Endothelial cell of umbilical vein (primary cell): ENCODE results near the gene SLC12A7. TPM values are rescaled to one million over a fixed set of nuclear protein-coding genes. Genes with fewer than 3 reads are reported as not detected.

Source experiments
- BruUV-seq: library from RNA; stranded (reverse); fragments of 400-500 nt; replicated peaks from 2 replicates; lab custom pipeline; 2021; lab: Mats Ljungman, UMichigan
- CTCF ChIA-PET: fragments of 300-600, 350-600 bp; sonication (Branson Sonifier 250); formaldehyde crosslinking; loops from one replicate; lab custom pipeline; 2021; ENCODE audit warnings: antibody characterized with exemption, inconsistent platforms; lab: Charles Lee
- POLR2A ChIA-PET: fragments of 300-600, 350-600 bp; sonication (Branson Sonifier 250); formaldehyde crosslinking; loops from one replicate; lab custom pipeline; 2021; ENCODE audit warnings: antibody characterized with exemption, inconsistent platforms; lab: Charles Lee
- DNase-seq: peaks from one replicate; pipeline ENCODE4 v3.0.0-alpha.2; 2011; ENCODE audit warnings: low read depth, low spot score
- FAIRE-seq: peaks from 2 replicates; lab custom pipeline; 2011; peaks lifted over from hg19 to GRCh38; lab: Jason Lieb, UNC
- H2AFZ ChIP-seq: 2 replicates; pipeline ENCODE4 v1.6.0; 2012; ENCODE audit warnings: low read depth, low read length, control low read depth, inconsistent platforms
- H3K27ac ChIP-seq: 2 replicates; pipeline ENCODE4 v1.5.1; 2011; ENCODE audit warnings: low read depth, mild to moderate bottlenecking, control low read depth, low read length, moderate library complexity; ENCODE audit not compliant: insufficient read depth
- H3K27me3 ChIP-seq, 2 experiments: 2 replicates each; pipeline versions ENCODE4 v1.6.0 to v1.6.1; 2011; ENCODE audit warnings: low read length in 2 of 2, mixed read lengths in 1 of 2; ENCODE audit not compliant: control insufficient read depth in 2 of 2, insufficient read depth in 2 of 2
- H3K36me3 ChIP-seq, 2 experiments: 2 replicates in 1 of 2; 3 replicates in 1 of 2; pipeline ENCODE4 v1.5.1; 2011; ENCODE audit warnings: low read length in 2 of 2, mild to moderate bottlenecking in 1 of 2, moderate library complexity in 1 of 2; ENCODE audit not compliant: control insufficient read depth in 2 of 2, insufficient read depth in 2 of 2; ENCODE audit errors: extremely low read depth in 1 of 2
- H3K4me1 ChIP-seq: 3 replicates; pipeline ENCODE4 v1.5.1; 2011; ENCODE audit warnings: mild to moderate bottlenecking, low read length; ENCODE audit not compliant: control insufficient read depth, insufficient read depth; ENCODE audit errors: extremely low read depth
- H3K4me2 ChIP-seq: 2 replicates; pipeline ENCODE4 v1.6.1; 2011; ENCODE audit warnings: low read length, control low read depth, mixed read lengths; ENCODE audit not compliant: insufficient read depth
- H3K4me3 ChIP-seq, 3 experiments: fragments of 200-600 bp in 1 of 3; sonication (generic), shearing (Covaris generic) in 1 of 3; replicated peaks in 1 of 3; 2 replicates each; pipeline ENCODE4 v1.5.1; 2011 to 2016; ENCODE audit warnings: control low read depth in 3 of 3, low read length in 3 of 3, mild to moderate bottlenecking in 2 of 3, inconsistent platforms in 1 of 3, low read depth in 1 of 3, moderate library complexity in 1 of 3; ENCODE audit not compliant: insufficient read depth in 1 of 3
- H3K79me2 ChIP-seq: 2 replicates; pipeline ENCODE4 v1.6.0; 2012; ENCODE audit warnings: low read length, inconsistent platforms; ENCODE audit not compliant: control insufficient read depth, insufficient read depth
- H3K9ac ChIP-seq: replicated peaks from 2 replicates; pipeline ENCODE3; 2011; ENCODE audit warnings: low read length, control low read depth; ENCODE audit not compliant: insufficient read depth; ENCODE audit errors: extremely low read depth
- H3K9me1 ChIP-seq: replicated peaks from 3 replicates; pipeline ENCODE4 v1.6.0; 2011; ENCODE audit warnings: mild to moderate bottlenecking, low read length; ENCODE audit not compliant: control insufficient read depth, insufficient read depth; ENCODE audit errors: extremely low read depth
- H3K9me3 ChIP-seq: replicated peaks from 2 replicates; pipeline ENCODE4 v1.5.1; 2012; ENCODE audit warnings: low read length, inconsistent platforms; ENCODE audit not compliant: control insufficient read depth, insufficient read depth
- H4K20me1 ChIP-seq: replicated peaks from 2 replicates; pipeline ENCODE3; 2011; ENCODE audit warnings: mild to moderate bottlenecking, low read length; ENCODE audit not compliant: control insufficient read depth, insufficient read depth; ENCODE audit errors: extremely low read depth
- CTCF ChIP-seq, 2 donors: IDR thresholded peaks; 1 replicate in 1 of 2; 2 replicates in 1 of 2; pipeline ENCODE4 v1.5.1; 2011; ENCODE audit warnings: low read length in 2 of 2, mild to moderate bottlenecking in 2 of 2, moderate library complexity in 2 of 2, control low read depth in 1 of 2, inconsistent platforms in 1 of 2, low read depth in 1 of 2; ENCODE audit not compliant: insufficient read depth in 1 of 2; ENCODE audit errors: extremely low read depth in 1 of 2
- EZH2 ChIP-seq: IDR thresholded peaks from 2 replicates; pipeline ENCODE4 v1.6.1; 2012; ENCODE audit warnings: borderline replicate concordance, low read depth, mild to moderate bottlenecking, moderate library complexity, low read length, inconsistent platforms; ENCODE audit not compliant: severe bottlenecking
- FOS ChIP-seq: IDR thresholded peaks from 2 replicates; pipeline ENCODE4 v1.6.1; 2011; ENCODE audit warnings: mild to moderate bottlenecking, low read length, moderate library complexity, borderline replicate concordance; ENCODE audit not compliant: insufficient read depth
- GATA2 ChIP-seq: IDR thresholded peaks from 2 replicates; pipeline ENCODE4 v1.7.0; 2011; ENCODE audit warnings: low read depth, mild to moderate bottlenecking, moderate library complexity, mixed read lengths, low read length; ENCODE audit not compliant: insufficient read length, insufficient read depth
- JUN ChIP-seq: IDR thresholded peaks from 2 replicates; pipeline ENCODE4 v1.6.1; 2011; ENCODE audit warnings: borderline replicate concordance, low read depth; ENCODE audit not compliant: insufficient read length, insufficient read depth
- MAX ChIP-seq: IDR thresholded peaks from 2 replicates; pipeline ENCODE4 v1.6.1; 2011; ENCODE audit not compliant: insufficient read depth, insufficient read length
- MYC ChIP-seq: IDR thresholded peaks from one replicate; pipeline ENCODE4 v1.6.1; 2011; ENCODE audit warnings: mild to moderate bottlenecking, low read depth, low read length
- POLR2A ChIP-seq: IDR thresholded peaks from 2 replicates; pipeline ENCODE4 v1.6.1; 2012; ENCODE audit warnings: low read depth, mild to moderate bottlenecking, control low read depth, low read length
- POLR2AphosphoS5 ChIP-seq: IDR thresholded peaks from 2 replicates; pipeline ENCODE4 v1.6.1; 2012; ENCODE audit warnings: low read depth, mild to moderate bottlenecking, control low read depth, low read length, moderate library complexity; ENCODE audit not compliant: insufficient read depth
- dilution Hi-C: fragments of 300-500 bp; cut with MboI; formaldehyde crosslinking; loops from one replicate; pipeline ENCODE4 v1.15.0; 2019; ENCODE audit warnings: low sequenced_read_pairs; ENCODE audit not compliant: extremely low pct_ligation_motif_present
- intact Hi-C: fragments of 100-400 bp; cut with micrococcal nuclease; formaldehyde crosslinking; loops from one replicate; pipeline ENCODE4 v1.10.0; 2022
- polyA plus RNA-seq, 4 experiments: library from polyadenylated mRNA; depleted of rRNA in 3 of 4; stranded (reverse) in 3 of 4; unstranded in 1 of 4; fragments of >200 nt; gene quantifications; 2 replicates each; pipeline versions ENCODE4 v1.2.1 to v1.2.3, GENCODE V29; 2011 to 2012; ENCODE audit warnings: missing spikeins in 1 of 4
- total RNA-seq: library from RNA; stranded (reverse); gene quantifications from 2 replicates; pipeline ENCODE4 v1.2.3, GENCODE V29; 2021

The SLC12A7 gene
- total and polyA plus RNA-seq, 2 donors (not counting 3 experiments of a cell fraction or from before 2014, with no cell fraction given) = 16.4 to 38.8 TPM

GRCh38 chr5:1107167-1108022, 4.5 kb downstream of the SLC12A7 start:
- ChIA-PET POLR2A (no interaction called here), CTCF (no interaction called here)
- no peak overlapping the region for H3K4me3 ChIP-seq
- H3K9me1 ChIP-seq = no peaks in the 10 kb centered on the region
- no peak for DNase-seq
- intact Hi-C loops = no loop called here
- no peaks in the 10 kb centered on the region for H3K27me3 ChIP-seq
- no peaks in the 10 kb centered on the region for H3K36me3 ChIP-seq
- BruUV-seq = no TSS peak
- H2AFZ ChIP-seq = no peak overlapping the region
- no peaks in the 10 kb centered on the region for H3K9me3 ChIP-seq
- H4K20me1 ChIP-seq = no peaks in the 10 kb centered on the region
- no peak overlapping the region for H3K9ac ChIP-seq
- peaks cover 9% of the 10 kb centered on the region for H3K4me1 ChIP-seq
- no peak for FAIRE-seq
- dilution Hi-C loops = no loop called here
- H3K4me2 ChIP-seq = no peak overlapping the region
- TF ChIP-seq EZH2 = no peak
- TF ChIP-seq CTCF (IDR thresholded peaks at IDR 0.05; ENCODE audit: extremely low read depth in 1 of 2, insufficient read depth in 1 of 2, low read depth in 1 of 2, low read length in 2 of 2) = no peak
- no peak for TF ChIP-seq MAX
- no peak for TF ChIP-seq GATA2
- no peak for TF ChIP-seq JUN
- no peak for TF ChIP-seq FOS
- no peak for TF ChIP-seq MYC
- no peak for TF ChIP-seq POLR2AphosphoS5
- TF ChIP-seq POLR2A = no peak
- no peak overlapping the region for H3K27ac ChIP-seq
- H3K79me2 ChIP-seq = peaks cover 12% of the 10 kb centered on the region
